Fibroblast of lung (primary cell): Measurements from ENCODE around the gene MLLT10. TPM values are rescaled to one million over a fixed set of nuclear protein-coding genes. Genes with fewer than 3 reads are reported as not detected.

ENCODE experiments used
- DNase-seq, 2 donors: peaks; one replicate each; pipeline versions ENCODE4 v3.0.0 to v3.0.0-alpha.2; 2010; ENCODE audit warnings: low read depth in 2 of 2
- H2AFZ ChIP-seq: 2 replicates; pipeline ENCODE4 v1.5.1; 2012; ENCODE audit warnings: low read length, control low read depth, inconsistent platforms
- H3K27ac ChIP-seq: 2 replicates; pipeline ENCODE4 v1.5.1; 2011; ENCODE audit warnings: low read length, control low read depth; ENCODE audit not compliant: insufficient read depth
- H3K27me3 ChIP-seq: 2 replicates; pipeline ENCODE4 v1.5.1; 2011; ENCODE audit warnings: mild to moderate bottlenecking, low read length; ENCODE audit not compliant: control insufficient read depth, insufficient read depth
- H3K36me3 ChIP-seq: 2 replicates; pipeline ENCODE4 v1.5.1; 2011; ENCODE audit warnings: low read length; ENCODE audit not compliant: control insufficient read depth, insufficient read depth
- H3K4me1 ChIP-seq: 2 replicates; pipeline ENCODE4 v1.5.1; 2011; ENCODE audit warnings: low read length; ENCODE audit not compliant: control insufficient read depth, insufficient read depth; ENCODE audit errors: extremely low read depth
- H3K4me2 ChIP-seq: 2 replicates; pipeline ENCODE4 v1.5.1; 2011; ENCODE audit warnings: low read length, control low read depth; ENCODE audit not compliant: insufficient read depth; ENCODE audit errors: extremely low read depth
- H3K4me3 ChIP-seq, 4 experiments: fragments of 200-600 bp in 1 of 4; sonication (generic) in 1 of 4; replicated peaks in 1 of 4; 2 replicates each; pipeline ENCODE4 v1.5.1; 2011 to 2016; ENCODE audit warnings: low read length in 4 of 4, low read depth in 3 of 4, mild to moderate bottlenecking in 3 of 4, control low read depth in 2 of 4, inconsistent platforms in 1 of 4, mixed read lengths in 1 of 4; ENCODE audit not compliant: insufficient read depth in 1 of 4; ENCODE audit errors: control extremely low read depth in 1 of 4
- H3K79me2 ChIP-seq: 2 replicates; pipeline ENCODE4 v1.5.1; 2012; ENCODE audit warnings: mild to moderate bottlenecking, low read length, inconsistent platforms; ENCODE audit not compliant: control insufficient read depth, insufficient read depth
- H3K9ac ChIP-seq: 2 replicates; pipeline ENCODE4 v1.5.1; 2011; ENCODE audit warnings: mild to moderate bottlenecking, low read length, control low read depth; ENCODE audit not compliant: insufficient read depth
- H3K9me3 ChIP-seq: 2 replicates; pipeline ENCODE4 v1.5.1; 2012; ENCODE audit warnings: low read depth, low read length; ENCODE audit not compliant: control insufficient read depth, insufficient read depth
- H4K20me1 ChIP-seq: 2 replicates; pipeline ENCODE4 v1.5.1; 2011; ENCODE audit warnings: low read length; ENCODE audit not compliant: control insufficient read depth, insufficient read depth; ENCODE audit errors: extremely low read depth
- EZH2 ChIP-seq: IDR thresholded peaks from 2 replicates; pipeline ENCODE4 v1.5.1; 2012; ENCODE audit warnings: low read length, control low read depth, mild to moderate bottlenecking; ENCODE audit errors: missing control alignments
- polyA plus RNA-seq, 2 donors: library from polyadenylated mRNA; depleted of rRNA in 1 of 2; stranded (reverse) in 1 of 2; unstranded in 1 of 2; fragments of >200 nt; gene quantifications; 2 replicates each; pipeline ENCODE4 v1.2.1, GENCODE V29; 2011 to 2012; ENCODE audit warnings: missing spikeins in 1 of 2
- total RNA-seq: library from RNA; depleted of rRNA; stranded (reverse); fragments of >200 nt; gene quantifications from 2 replicates; pipeline ENCODE4 v1.2.1, GENCODE V29; 2014
- TF ChIP-seq, protein P1 (sequence below), 2 donors: IDR thresholded peaks in 1 of 2; conservative IDR thresholded peaks in 1 of 2; 1 replicate in 1 of 2; 2 replicates in 1 of 2; pipeline ENCODE4 v1.5.1; 2011 to 2012; ENCODE audit warnings: low read length in 2 of 2, control low read depth in 1 of 2, inconsistent platforms in 1 of 2, low read depth in 1 of 2, mild to moderate bottlenecking in 1 of 2

The MLLT10 gene
- total and polyA plus RNA-seq, 2 donors (not counting 1 experiment from before 2014, with no cell fraction given), result 25.6 to 56.3 TPM

DNA sequence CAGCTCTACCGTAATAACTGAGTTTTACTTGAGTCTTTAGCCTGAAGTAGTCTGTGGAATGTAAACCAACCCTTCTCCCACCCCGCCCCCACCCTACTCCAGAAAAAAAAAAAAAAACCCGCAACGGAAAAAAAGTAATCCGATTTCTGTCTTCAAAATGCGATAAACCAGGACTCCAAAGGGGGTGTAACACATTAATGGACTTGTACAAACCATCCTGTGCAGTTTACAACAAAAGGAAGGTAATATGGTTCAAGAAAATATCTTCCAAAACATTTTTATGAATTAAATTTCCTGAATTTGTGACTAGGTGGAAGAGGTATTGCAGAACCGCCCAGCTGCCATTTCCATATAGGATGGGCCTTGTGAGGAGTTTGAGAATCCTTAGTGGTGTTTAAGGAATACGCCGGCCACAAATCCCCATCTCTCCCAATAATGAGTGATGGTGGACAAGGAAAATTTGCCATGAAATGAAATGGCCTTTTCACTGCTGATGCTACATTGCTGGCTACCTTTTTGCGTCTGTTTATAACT is 19.1 kb upstream of the MLLT10 start:
- Histone ChIP-seq H3K4me3 (peak overlapping the region in 2 of 4 experiments; percentile 70 to 87), H3K36me3 (no peaks in the 10 kb centered on the region), H3K4me2 (peak overlapping the region; percentile 84), H3K4me1 (peaks cover 3% of the 10 kb centered on the region), H3K9me3 (no peaks in the 10 kb centered on the region), H3K27me3 (no peaks in the 10 kb centered on the region), H4K20me1 (no peaks in the 10 kb centered on the region), H3K9ac (no peak overlapping the region), H3K27ac (no peak overlapping the region), H2AFZ (no peak overlapping the region), H3K79me2 (no peaks in the 10 kb centered on the region)
- TF ChIP-seq, protein P1, sequence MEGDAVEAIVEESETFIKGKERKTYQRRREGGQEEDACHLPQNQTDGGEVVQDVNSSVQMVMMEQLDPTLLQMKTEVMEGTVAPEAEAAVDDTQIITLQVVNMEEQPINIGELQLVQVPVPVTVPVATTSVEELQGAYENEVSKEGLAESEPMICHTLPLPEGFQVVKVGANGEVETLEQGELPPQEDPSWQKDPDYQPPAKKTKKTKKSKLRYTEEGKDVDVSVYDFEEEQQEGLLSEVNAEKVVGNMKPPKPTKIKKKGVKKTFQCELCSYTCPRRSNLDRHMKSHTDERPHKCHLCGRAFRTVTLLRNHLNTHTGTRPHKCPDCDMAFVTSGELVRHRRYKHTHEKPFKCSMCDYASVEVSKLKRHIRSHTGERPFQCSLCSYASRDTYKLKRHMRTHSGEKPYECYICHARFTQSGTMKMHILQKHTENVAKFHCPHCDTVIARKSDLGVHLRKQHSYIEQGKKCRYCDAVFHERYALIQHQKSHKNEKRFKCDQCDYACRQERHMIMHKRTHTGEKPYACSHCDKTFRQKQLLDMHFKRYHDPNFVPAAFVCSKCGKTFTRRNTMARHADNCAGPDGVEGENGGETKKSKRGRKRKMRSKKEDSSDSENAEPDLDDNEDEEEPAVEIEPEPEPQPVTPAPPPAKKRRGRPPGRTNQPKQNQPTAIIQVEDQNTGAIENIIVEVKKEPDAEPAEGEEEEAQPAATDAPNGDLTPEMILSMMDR (conservative IDR thresholded peaks at IDR 0.05 in 1 of 2, IDR thresholded peaks at IDR 0.05 in 1 of 2; ENCODE audit: low read depth in 1 of 2, low read length in 2 of 2), result no peak
- TF ChIP-seq EZH2, result no peak
- peak; percentile 67 to 69 for DNase-seq

- Histone ChIP-seq H3K4me3 (peak overlapping the region; percentile 55 to 87 (median 62)), H3K79me2 (no peaks in the 10 kb centered on the region), H3K4me1 (peaks cover 3% of the 10 kb centered on the region), H4K20me1 (no peaks in the 10 kb centered on the region), H3K4me2 (peak overlapping the region; percentile 84), H3K27ac (peak overlapping the region; percentile 19), H3K9me3 (no peaks in the 10 kb centered on the region), H3K9ac (no peak overlapping the region), H3K27me3 (no peaks in the 10 kb centered on the region), H3K36me3 (no peaks in the 10 kb centered on the region), H2AFZ (peak overlapping the region; percentile 49)
- peak; percentile 48 to 54 for DNase-seq
- TF ChIP-seq, protein P1 (conservative IDR thresholded peaks at IDR 0.05 in 1 of 2, IDR thresholded peaks at IDR 0.05 in 1 of 2; ENCODE audit: low read depth in 1 of 2, low read length in 2 of 2), result no peak
- TF ChIP-seq EZH2, result no peak
Measured at GRCh38 chr10:21515361-21516241, 18.4 kb upstream of the MLLT10 start.
